ENCODE results near the gene CASR. TPM values are rescaled to one million over a fixed set of nuclear protein-coding genes. Genes with fewer than 3 reads are reported as not detected.

Gene CASR
- total RNA-seq, 2 donors from 2014 or later: 0.10 to 1.3 TPM

Other genes starting within 250 kb of the CASR start
- under 1 TPM in 1 of 2 donors, not detected in 1; 0.32 TPM for gene ILDR1, start 161.4 kb upstream of the CASR start, total RNA-seq
- 1 to 10 TPM; 1.3 to 4.3 TPM for gene CD86, start 128.3 kb upstream of the CASR start, total RNA-seq
- 1 to 10 TPM; 1.3 to 2.2 TPM for gene CSTA, start 141.6 kb downstream of the CASR start, total RNA-seq
- gene MIX23, start 199.6 kb downstream of the CASR start, total RNA-seq: 10 to 100 TPM; 13.7 to 17.1 TPM
- 10 to 100 TPM; 18.3 to 27.6 TPM for gene FAM162A, start 200.5 kb downstream of the CASR start, total RNA-seq
- 1 to 10 TPM; 4.6 to 5.1 TPM for gene WDR5B, start 232.4 kb downstream of the CASR start, total RNA-seq